ENCODE results near the gene GSG1L.
"Not testable (repeated sequence)": the region's sequence is repeated elsewhere in the genome, so short reads cannot be mapped to it uniquely, and the experiment has no call there.

GSG1L gene

GRCh38 chr16:27945233-27945973, 118.1 kb downstream of the GSG1L start:
- DNase-seq (ENCODE audit: low spot score): no peak

GRCh38 chr16:27943766-27944165, 119.7 kb downstream of the GSG1L start:
- no peak for DNase-seq (ENCODE audit: low spot score)

- DNase-seq (ENCODE audit: low spot score): not testable (repeated sequence)
Observed at GRCh38 chr16:27942071-27942470, 121.4 kb downstream of the GSG1L start.

- no peak for DNase-seq (ENCODE audit: low spot score)
Observed at GRCh38 chr16:27935076-27935475, 128.4 kb downstream of the GSG1L start.

- DNase-seq (ENCODE audit: low spot score): no peak
Observed at GRCh38 chr16:27932542-27933135, 130.9 kb downstream of the GSG1L start.

GRCh38 chr16:27929818-27930217, 133.7 kb downstream of the GSG1L start:
- DNase-seq (ENCODE audit: low spot score): no peak

- no peak for DNase-seq (ENCODE audit: low spot score)
Observed at GRCh38 chr16:27928542-27928941, 135.0 kb downstream of the GSG1L start.

- no peak for DNase-seq (ENCODE audit: low spot score)
Observed at GRCh38 chr16:27927266-27927901, 136.1 kb downstream of the GSG1L start.

- DNase-seq (ENCODE audit: low spot score): no peak
Observed at GRCh38 chr16:27925612-27926011, 137.9 kb downstream of the GSG1L start.

GRCh38 chr16:27924411-27925118, 138.9 kb downstream of the GSG1L start:
- no peak for DNase-seq (ENCODE audit: low spot score)

- no peak for DNase-seq (ENCODE audit: low spot score)
Observed at GRCh38 chr16:27923751-27924150, 139.8 kb downstream of the GSG1L start.

- DNase-seq (ENCODE audit: low spot score): no peak
Observed at GRCh38 chr16:27922433-27922832, 141.1 kb downstream of the GSG1L start.

- DNase-seq (ENCODE audit: low spot score): no peak
Observed at GRCh38 chr16:27921134-27921533, 142.4 kb downstream of the GSG1L start.

GRCh38 chr16:27920391-27920891, 143.1 kb downstream of the GSG1L start:
- peak; percentile 43 for DNase-seq (ENCODE audit: low spot score)

GRCh38 chr16:27918755-27919154, 144.8 kb downstream of the GSG1L start:
- no peak for DNase-seq (ENCODE audit: low spot score)

- DNase-seq (ENCODE audit: low spot score): no peak
Observed at GRCh38 chr16:27917949-27918348, 145.6 kb downstream of the GSG1L start.

- no peak for DNase-seq (ENCODE audit: low spot score)
Observed at GRCh38 chr16:27911486-27911885, 152.0 kb downstream of the GSG1L start.

- DNase-seq (ENCODE audit: low spot score): no peak
Observed at GRCh38 chr16:27907457-27907972, 156.0 kb downstream of the GSG1L start.

- no peak for DNase-seq (ENCODE audit: low spot score)
Observed at GRCh38 chr16:27906883-27907282, 156.6 kb downstream of the GSG1L start.

- DNase-seq (ENCODE audit: low spot score): no peak
Observed at GRCh38 chr16:27903046-27903655, 160.4 kb downstream of the GSG1L start.

GRCh38 chr16:27902551-27902950, 161.0 kb downstream of the GSG1L start:
- DNase-seq (ENCODE audit: low spot score): no peak

- no peak for DNase-seq (ENCODE audit: low spot score)
Observed at GRCh38 chr16:27901956-27902355, 161.6 kb downstream of the GSG1L start.
